CD14-positive monocyte (primary cell): ENCODE data around the gene SSTR3. TPM values are rescaled to one million over a fixed set of nuclear protein-coding genes. Genes with fewer than 3 reads are reported as not detected.

Experiments used
- DNase-seq, 3 donors: peaks; one replicate each; pipeline ENCODE4 v3.0.0-alpha.2; 2011 to 2022
- H2AFZ ChIP-seq: 2 replicates; pipeline ENCODE4 v1.6.0; 2012; ENCODE audit warnings: mild to moderate bottlenecking, low read depth, low read length, inconsistent platforms; ENCODE audit not compliant: insufficient read depth, poor library complexity, severe bottlenecking
- H3K27ac ChIP-seq, 2 donors: 1 replicate in 1 of 2; 2 replicates in 1 of 2; pipeline ENCODE4 v1.5.1; 2012 to 2013; ENCODE audit warnings: low read length in 2 of 2, control low read depth in 1 of 2, inconsistent platforms in 1 of 2, low read depth in 1 of 2, mild to moderate bottlenecking in 1 of 2
- H3K27me3 ChIP-seq, 2 donors: one replicate each; pipeline versions ENCODE4 v1.6.0 to v1.6.1; 2011 to 2013; ENCODE audit warnings: low read length in 2 of 2; ENCODE audit not compliant: control insufficient read depth in 2 of 2, insufficient read depth in 2 of 2
- H3K36me3 ChIP-seq, 2 donors: replicated peaks in 1 of 2; 1 replicate in 1 of 2; 2 replicates in 1 of 2; pipeline versions ENCODE4 v1.5.1 to v1.6.1; 2012 to 2013; ENCODE audit warnings: low read length in 2 of 2, control low read depth in 1 of 2, inconsistent platforms in 1 of 2, mild to moderate bottlenecking in 1 of 2; ENCODE audit not compliant: insufficient read depth in 2 of 2, control insufficient read depth in 1 of 2
- H3K4me1 ChIP-seq, 2 donors: 1 replicate in 1 of 2; 2 replicates in 1 of 2; pipeline versions ENCODE4 v1.5.1 to v1.6.1; 2012 to 2013; ENCODE audit warnings: low read length in 2 of 2, control low read depth in 1 of 2, inconsistent platforms in 1 of 2, mild to moderate bottlenecking in 1 of 2, moderate library complexity in 1 of 2; ENCODE audit not compliant: insufficient read depth in 2 of 2, control insufficient read depth in 1 of 2
- H3K4me2 ChIP-seq: replicated peaks from 2 replicates; pipeline ENCODE3; 2012; ENCODE audit warnings: low read length, moderate library complexity, mild to moderate bottlenecking; ENCODE audit not compliant: poor library complexity, severe bottlenecking; ENCODE audit errors: extremely low read depth
- H3K4me3 ChIP-seq, 3 experiments: fragments of 200-600 bp in 1 of 3; sonication (generic) in 1 of 3; replicated peaks in 1 of 3; 1 replicate in 2 of 3; 2 replicates in 1 of 3; pipeline ENCODE4 v1.5.1; 2011 to 2013; ENCODE audit warnings: low read length in 3 of 3, mild to moderate bottlenecking in 3 of 3, control low read depth in 2 of 3, low read depth in 2 of 3, inconsistent platforms in 1 of 3, moderate library complexity in 1 of 3
- H3K79me2 ChIP-seq: 2 replicates; pipeline ENCODE4 v1.6.0; 2012; ENCODE audit warnings: mild to moderate bottlenecking, control low read depth, inconsistent platforms, low read length, moderate library complexity; ENCODE audit not compliant: insufficient read depth
- H3K9ac ChIP-seq: 2 replicates; pipeline ENCODE4 v1.6.0; 2017; ENCODE audit warnings: low read length, mild to moderate bottlenecking; ENCODE audit not compliant: insufficient read depth, poor library complexity, severe bottlenecking
- H3K9me3 ChIP-seq, 2 donors: replicated peaks in 1 of 2; 1 replicate in 1 of 2; 2 replicates in 1 of 2; pipeline versions ENCODE4 v1.5.1 to v1.6.1; 2012 to 2013; ENCODE audit warnings: low read length in 2 of 2, control low read depth in 1 of 2; ENCODE audit not compliant: control insufficient read depth in 1 of 2, insufficient read depth in 1 of 2
- H4K20me1 ChIP-seq: 2 replicates; pipeline ENCODE4 v1.6.0; 2012; ENCODE audit warnings: mild to moderate bottlenecking, low read length, control low read depth, moderate library complexity; ENCODE audit not compliant: insufficient read depth
- H3K27ac Mint-ChIP-seq, 7 donors: one replicate each; pipeline ENCODE4 v1.8.0; 2020; ENCODE audit warnings: mild to moderate bottlenecking in 7 of 7, mixed read lengths in 7 of 7, moderate library complexity in 6 of 7, inconsistent platforms in 2 of 7
- H3K27me3 Mint-ChIP-seq, 3 donors: one replicate each; pipeline ENCODE4 v1.8.0; 2021 to 2022; ENCODE audit warnings: low read depth in 3 of 3, mild to moderate bottlenecking in 3 of 3, mixed read lengths in 3 of 3, moderate library complexity in 3 of 3, inconsistent platforms in 1 of 3
- H3K36me3 Mint-ChIP-seq, 2 donors: one replicate each; pipeline ENCODE4 v1.8.0; 2020; ENCODE audit warnings: mixed read lengths in 2 of 2, inconsistent platforms in 1 of 2, mild to moderate bottlenecking in 1 of 2
- H3K4me1 Mint-ChIP-seq: one replicate; pipeline ENCODE4 v1.8.0; 2020; ENCODE audit warnings: mild to moderate bottlenecking, mixed read lengths
- H3K4me3 Mint-ChIP-seq, 2 donors: one replicate each; pipeline ENCODE4 v1.8.0; 2020; ENCODE audit warnings: mild to moderate bottlenecking in 2 of 2, mixed read lengths in 2 of 2, moderate library complexity in 1 of 2
- H3K9me3 Mint-ChIP-seq, 7 donors: one replicate each; pipeline ENCODE4 v1.8.0; 2020 to 2022; ENCODE audit warnings: mixed read lengths in 7 of 7, mild to moderate bottlenecking in 6 of 7, moderate library complexity in 6 of 7, inconsistent platforms in 2 of 7
- CTCF ChIP-seq: fragments of 200-600 bp; IDR thresholded peaks from one replicate; pipeline ENCODE4 v1.8.0; 2022; ENCODE audit warnings: antibody characterized with exemption, mild to moderate bottlenecking
- WGBS: methylation state at CpG from one replicate; pipeline ENCODE4 v1.1.5; 2013; ENCODE audit warnings: missing lambda C conversion rate; ENCODE audit not compliant: insufficient coverage; 5-methylcytosine and 5-hydroxymethylcytosine counted together
- intact Hi-C, 2 donors: fragments of 100-400 bp; cut with micrococcal nuclease; formaldehyde crosslinking; loops; one replicate each; pipeline versions ENCODE4 v1.15.0 to v1.15.1; 2023
- polyA plus RNA-seq, 3 donors: library from polyadenylated mRNA; depleted of rRNA in 1 of 3; unstranded in 2 of 3; stranded (reverse) in 1 of 3; fragments of 300-500 nt in 2 of 3; fragments of >200 nt in 1 of 3; fragmentation: Illumina TruSeq in 2 of 3; gene quantifications; 1 replicate in 2 of 3; 2 replicates in 1 of 3; pipeline ENCODE4 v1.2.3, GENCODE V29; 2012 to 2021

Gene SSTR3
- polyA plus RNA-seq, 3 donors: 0.04 TPM; not detected in 2

GRCh38 chr22:37165066-37165465 lies 47.2 kb downstream of the SSTR3 start:
- Mint-ChIP-seq H3K27ac (no peak overlapping the region), H3K9me3 (peaks cover 3 to 20% (median 11%) of the 10 kb centered on the region in 7 donors), H3K36me3 (no peaks in the 10 kb centered on the region), H3K27me3 (peaks cover 5 to 11% (median 6%) of the 10 kb centered on the region in 3 donors), H3K4me1 (peaks cover 4% of the 10 kb centered on the region), H3K4me3 (no peak overlapping the region)
- peaks cover 0 to 4% of the 10 kb centered on the region in 2 donors for H3K4me1 ChIP-seq
- H3K36me3 ChIP-seq: no peaks in the 10 kb centered on the region
- TF ChIP-seq CTCF: no peak
- no peaks in the 10 kb centered on the region for H4K20me1 ChIP-seq
- H3K27ac ChIP-seq: no peak overlapping the region
- H3K9ac ChIP-seq: no peak overlapping the region
- H3K27me3 ChIP-seq: no peaks in the 10 kb centered on the region
- H3K79me2 ChIP-seq: no peaks in the 10 kb centered on the region
- 95% methylated on average over 3 of the region's 9 CpGs for WGBS
- H2AFZ ChIP-seq: no peak overlapping the region
- H3K9me3 ChIP-seq: peaks cover 5 to 10% of the 10 kb centered on the region in 2 donors
- H3K4me3 ChIP-seq: no peak overlapping the region
- no peak for DNase-seq
- H3K4me2 ChIP-seq: no peak overlapping the region
- intact Hi-C loops: loop anchor here in 1 of 2 donors (5.0 kb wide), 1 partner anchor 292 kb away; no protein-coding TSS in a partner anchor

GRCh38 chr22:37164505-37164887 lies 47.8 kb downstream of the SSTR3 start:
- H4K20me1 ChIP-seq: no peaks in the 10 kb centered on the region
- H3K4me3 ChIP-seq: no peak overlapping the region
- intact Hi-C loops: no loop called here
- H3K27ac ChIP-seq: no peak overlapping the region
- 73% methylated on average over 4 of the region's 5 CpGs for WGBS
- Mint-ChIP-seq H3K27me3 (peaks cover 4 to 7% (median 5%) of the 10 kb centered on the region in 3 donors), H3K36me3 (no peaks in the 10 kb centered on the region), H3K27ac (no peak overlapping the region), H3K4me3 (no peak overlapping the region), H3K9me3 (peaks cover 3 to 20% (median 11%) of the 10 kb centered on the region in 7 donors), H3K4me1 (peaks cover 4% of the 10 kb centered on the region)
- no peak overlapping the region for H2AFZ ChIP-seq
- DNase-seq: no peak
- peaks cover 0 to 4% of the 10 kb centered on the region in 2 donors for H3K4me1 ChIP-seq
- H3K27me3 ChIP-seq: no peaks in the 10 kb centered on the region
- TF ChIP-seq CTCF: no peak
- no peak overlapping the region for H3K9ac ChIP-seq
- H3K4me2 ChIP-seq: no peak overlapping the region
- H3K79me2 ChIP-seq: no peaks in the 10 kb centered on the region
- peaks cover 5 to 10% of the 10 kb centered on the region in 2 donors for H3K9me3 ChIP-seq
- H3K36me3 ChIP-seq: no peaks in the 10 kb centered on the region
